Ovary (tissue), 9 donors: ENCODE results near the gene ERP44. TPM values are rescaled to one million over a fixed set of nuclear protein-coding genes. Genes with fewer than 3 reads are reported as not detected.

Source experiments
- DNase-seq, 5 donors: peaks; one replicate each; pipeline ENCODE4 v3.0.0-alpha.2; 2019 to 2020
- H3K27ac ChIP-seq, 2 donors: fragments of 200-600 bp; one replicate each; pipeline versions ENCODE4 v1.5.1 to v1.8.0; 2019 to 2022
- H3K27me3 ChIP-seq: fragments of 200-600 bp; one replicate; pipeline ENCODE4 v1.8.0; 2022
- H3K36me3 ChIP-seq: fragments of 200-600 bp; sonication (generic); one replicate; pipeline ENCODE4 v1.5.1; 2019
- H3K4me1 ChIP-seq: one replicate; pipeline ENCODE4 v1.8.1; 2013; ENCODE audit warnings: mild to moderate bottlenecking, moderate library complexity; ENCODE audit not compliant: insufficient read depth
- H3K4me3 ChIP-seq: fragments of 200-600 bp; sonication (generic); one replicate; pipeline ENCODE4 v1.5.1; 2017
- H3K9me3 ChIP-seq, 2 donors: fragments of 200-600 bp in 1 of 2; sonication (generic) in 1 of 2; one replicate each; pipeline versions ENCODE4 v1.5.1 to v1.8.1; 2013 to 2019; ENCODE audit warnings: mild to moderate bottlenecking in 1 of 2, moderate library complexity in 1 of 2
- CTCF ChIP-seq, 3 donors: fragments of 450-650 bp in 2 of 3; fragments of 200-600 bp in 1 of 3; IDR thresholded peaks; one replicate each; pipeline versions ENCODE4 v1.5.1 to v1.8.0; 2016 to 2022; ENCODE audit warnings: antibody characterized with exemption in 3 of 3, mild to moderate bottlenecking in 1 of 3
- EP300 ChIP-seq: sonication (generic); formaldehyde crosslinking; IDR thresholded peaks from one replicate; pipeline ENCODE4 v1.6.1; 2017; ENCODE audit warnings: antibody characterized with exemption
- POLR2A ChIP-seq: fragments of 450-650 bp; IDR thresholded peaks from one replicate; pipeline ENCODE4 v1.6.1; 2017; ENCODE audit warnings: antibody characterized with exemption, mild to moderate bottlenecking, moderate library complexity
- WGBS, 3 donors: extraction: QIAGEN DNeasy Blood & Tissue Kit in 1 of 3; methylation state at CpG; one replicate each; pipeline versions ENCODE4 v1.1.5 to v1.1.7; 2013 to 2017; 5-methylcytosine and 5-hydroxymethylcytosine counted together
- intact Hi-C, 4 donors: fragments of 100-400 bp; cut with DNase I; formaldehyde crosslinking; loops; one replicate each; pipeline versions ENCODE4 v1.11.0 to v1.15.1; 2022 to 2023
- polyA plus RNA-seq, 2 donors: library from polyadenylated mRNA; stranded (reverse); fragments of 200-250 nt in 1 of 2; fragments of 350-450 nt in 1 of 2; fragmentation: Illumina TruSeq in 1 of 2; extraction: RNeasy Lipid Tissue Mini Kit (QIAGEN cat#74804) in 1 of 2; gene quantifications; one replicate each; pipeline ENCODE4 v1.2.3, GENCODE V29; 2013 to 2014
- total RNA-seq, 7 donors: library from RNA; depleted of rRNA in 2 of 7; stranded (reverse); fragments of >200 nt in 2 of 7; fragmentation: NEBNext Ultra II Directional in 3 of 7; extraction: Animal tissue kit (Norgen Biotek cat#: 25700) in 3 of 7; gene quantifications; one replicate each; pipeline versions ENCODE4 v1.1.0 to v1.2.4, GENCODE V29; 2016 to 2023
- donor health status: DM: no; HTN: no; CAD: no; lungs with moderate emphysema.
- donor health status: DM: no; HTN: no; CAD: no.
- donor health status: Bipolar disorder and iron deficiency.
- donor health status: DM: yes; HTN: yes; CAD: no.
- donor health status: DM: no; HTN: no; CAD: no.
- donor health status: DM: yes; HTN: yes; CAD: no.

The ERP44 gene
- total and polyA plus RNA-seq, 9 donors = 7.0 to 26.4 (median 12.6) TPM

- intact Hi-C loops = no loop called here
- Histone ChIP-seq H3K36me3 (no peaks in the 10 kb centered on the region), H3K4me3 (no peak overlapping the region), H3K27ac (no peak overlapping the region), H3K27me3 (no peaks in the 10 kb centered on the region), H3K4me1 (no peaks in the 10 kb centered on the region), H3K9me3 (no peaks in the 10 kb centered on the region)
- TF ChIP-seq CTCF (IDR thresholded peaks at IDR 0.05) (no peak), POLR2A (no peak), EP300 (no peak)
- WGBS, 3 donors = 92 to 95% (median 93%) methylated on average over 3 of the region's 3 CpGs
- no peak for DNase-seq
These were observed 64.8 kb downstream of the ERP44 start for GRCh38 chr9:100033877-100034551.

DNA sequence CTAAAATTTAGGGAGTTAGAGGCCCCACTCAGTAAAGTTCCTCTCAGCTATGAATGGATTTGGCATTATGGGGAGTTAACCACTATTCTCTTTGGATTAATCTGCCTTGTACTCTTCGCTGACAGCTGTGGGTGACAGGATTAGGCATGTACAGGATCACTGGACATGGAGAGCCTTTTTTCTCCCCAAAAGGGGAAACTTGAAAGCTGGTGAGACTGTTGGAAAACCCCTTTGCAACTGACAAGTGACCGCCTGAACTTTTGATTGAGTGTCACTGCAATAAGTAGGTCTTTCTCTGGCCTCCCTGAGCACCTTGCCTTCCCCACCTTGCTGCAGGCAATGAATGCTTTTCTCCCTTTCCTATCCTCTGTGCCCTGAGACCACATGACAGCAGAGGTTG lies 68.3 kb downstream of the ERP44 start:
- H3K27ac ChIP-seq = no peak overlapping the region
- H3K9me3 ChIP-seq = no peaks in the 10 kb centered on the region
- H3K4me1 ChIP-seq = no peaks in the 10 kb centered on the region
- TF ChIP-seq EP300 (no peak), CTCF (IDR thresholded peaks at IDR 0.05) (no peak), POLR2A (no peak)
- DNase-seq = no peak
- H3K36me3 ChIP-seq = no peaks in the 10 kb centered on the region
- WGBS, 3 donors = 95 to 100% (median 98%) methylated on average over 2 of the region's 2 CpGs
- no peaks in the 10 kb centered on the region for H3K27me3 ChIP-seq
- intact Hi-C loops = no loop called here
- no peak overlapping the region for H3K4me3 ChIP-seq

- H3K9me3 ChIP-seq = no peaks in the 10 kb centered on the region
- no peak for DNase-seq
- no peak overlapping the region for H3K4me3 ChIP-seq
- H3K36me3 ChIP-seq = no peaks in the 10 kb centered on the region
- 87 to 91% (median 88%) methylated on average over 3 of the region's 3 CpGs for WGBS, 3 donors
- no peak overlapping the region for H3K27ac ChIP-seq
- no peaks in the 10 kb centered on the region for H3K27me3 ChIP-seq
- no peaks in the 10 kb centered on the region for H3K4me1 ChIP-seq
- intact Hi-C loops = no loop called here
- no peak for TF ChIP-seq CTCF (IDR thresholded peaks at IDR 0.05)
- TF ChIP-seq POLR2A = no peak
- no peak for TF ChIP-seq EP300
These were observed 69.5 kb downstream of the ERP44 start for GRCh38 chr9:100029251-100029650.

DNA sequence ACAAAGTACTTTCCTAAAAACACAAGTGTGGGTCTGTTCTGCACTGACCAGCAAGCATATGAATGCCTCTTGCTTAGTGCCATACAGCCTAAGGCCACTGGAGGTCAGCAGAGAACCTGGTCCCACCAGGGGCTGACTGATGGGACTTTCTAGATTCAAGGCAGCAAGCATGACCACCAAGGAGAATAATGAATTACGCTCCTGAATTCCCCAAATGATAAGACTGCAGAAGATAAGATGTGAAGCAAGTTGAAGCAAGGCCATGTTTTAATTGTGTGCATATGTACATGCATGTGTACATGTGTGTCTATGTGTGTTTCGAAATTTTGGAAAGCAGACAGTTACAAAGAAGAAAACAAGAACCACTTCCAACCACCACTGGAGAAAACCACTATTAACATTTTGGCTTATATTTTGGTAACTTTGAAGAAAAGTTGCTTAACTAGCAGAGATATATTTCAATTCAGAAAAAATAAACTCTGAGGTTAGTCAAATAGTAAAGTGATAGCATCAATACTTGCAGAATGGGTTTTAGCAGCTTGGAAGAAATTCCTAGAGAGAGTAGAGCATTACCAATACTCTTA lies 70.5 kb downstream of the ERP44 start:
- no peaks in the 10 kb centered on the region for H3K4me1 ChIP-seq
- WGBS, 3 donors = 58 to 70% (median 66%) methylated on average over 2 of the region's 2 CpGs
- peak; percentile 46 to 69 (median 66) for DNase-seq
- H3K27me3 ChIP-seq = no peaks in the 10 kb centered on the region
- no peak overlapping the region for H3K27ac ChIP-seq
- H3K9me3 ChIP-seq = no peaks in the 10 kb centered on the region
- TF ChIP-seq POLR2A (no peak), CTCF (IDR thresholded peaks at IDR 0.05) (peak; percentile 35 to 47 (median 45))
- intact Hi-C loops = no loop called here
- H3K36me3 ChIP-seq = no peaks in the 10 kb centered on the region
- no peak overlapping the region for H3K4me3 ChIP-seq
